HEK293 (cell line): ENCODE data around the gene PLD3.

Source experiments
- CTCF ChIA-PET: fragments of 350-600 bp; formaldehyde crosslinking; extraction: SDS; loops from one replicate; lab custom pipeline; 2021; ENCODE audit warnings: antibody characterized with exemption; lab: Yijun Ruan, JAX
- POLR2A ChIA-PET: fragments of 300-600 bp; formaldehyde crosslinking; extraction: SDS; loops from one replicate; lab custom pipeline; 2020; ENCODE audit warnings: antibody characterized with exemption, inconsistent platforms; lab: Yijun Ruan, JAX
- H3K27ac ChIP-seq: fragments of 200-500 bp; sonication (Bioruptor generic); 2 replicates; pipeline ENCODE4 v1.5.1; 2014; ENCODE audit warnings: low read depth, low read length, control low read depth, inconsistent platforms; ENCODE audit errors: extremely low read depth
- H3K36me3 ChIP-seq, 2 experiments: fragments of 200-500 bp in 1 of 2; sonication (Bioruptor generic) in 1 of 2; 1 replicate in 1 of 2; 2 replicates in 1 of 2; pipeline ENCODE4 v1.5.1; 2014 to 2017; ENCODE audit warnings: inconsistent platforms in 2 of 2, low read length in 2 of 2; ENCODE audit not compliant: control insufficient read depth in 2 of 2, insufficient read depth in 1 of 2
- H3K4me1 ChIP-seq: fragments of 200-500 bp; sonication (Bioruptor generic); 2 replicates; pipeline ENCODE4 v1.5.1; 2014; ENCODE audit warnings: mild to moderate bottlenecking, low read length, inconsistent platforms; ENCODE audit not compliant: control insufficient read depth, insufficient read depth
- H3K4me3 ChIP-seq: 2 replicates; pipeline ENCODE4 v1.5.1; 2011; ENCODE audit warnings: low read depth, mild to moderate bottlenecking, control low read depth, low read length, moderate library complexity
- H3K9me3 ChIP-seq: fragments of 200-500 bp; sonication (Bioruptor generic); 2 replicates; pipeline ENCODE4 v1.5.1; 2014; ENCODE audit warnings: low read depth, low read length, inconsistent platforms; ENCODE audit not compliant: control insufficient read depth, insufficient read depth
- EGR2 ChIP-seq: fragments of 450-650 bp; formaldehyde crosslinking; IDR thresholded peaks from 2 replicates; pipeline ENCODE4 v1.5.1; 2016; ENCODE audit warnings: low read depth, missing biosample characterization, missing genetic modification characterization
- HOXC10 ChIP-seq: sonication (generic); formaldehyde crosslinking; IDR thresholded peaks from 2 replicates; pipeline ENCODE4 v1.8.1; 2023; ENCODE audit warnings: mild to moderate bottlenecking, missing genetic modification reagents
- KLF16 ChIP-seq: fragments of 450-650 bp; formaldehyde crosslinking; IDR thresholded peaks from 2 replicates; pipeline ENCODE4 v1.5.1; 2017; ENCODE audit warnings: missing biosample characterization, missing genetic modification characterization
- KLF9 ChIP-seq: fragments of 450-650 bp; formaldehyde crosslinking; IDR thresholded peaks from 2 replicates; pipeline ENCODE4 v1.5.1; 2016; ENCODE audit warnings: missing biosample characterization, missing genetic modification characterization, low read depth
- MEIS1 ChIP-seq: sonication (generic); formaldehyde crosslinking; IDR thresholded peaks from 2 replicates; pipeline ENCODE4 v1.8.1; 2022; ENCODE audit warnings: missing genetic modification reagents, mild to moderate bottlenecking, borderline replicate concordance
- SETDB1 ChIP-seq: IDR thresholded peaks from one replicate; pipeline ENCODE4 v1.6.1; 2017; ENCODE audit warnings: mild to moderate bottlenecking, low read length, moderate library complexity, mixed read lengths; ENCODE audit not compliant: insufficient read length
- SP3 ChIP-seq: fragments of 450-650 bp; formaldehyde crosslinking; IDR thresholded peaks from 2 replicates; pipeline ENCODE4 v1.5.1; 2016; ENCODE audit warnings: missing biosample characterization, missing genetic modification characterization
- YY1 ChIP-seq: fragments of 450-650 bp; formaldehyde crosslinking; IDR thresholded peaks from 2 replicates; pipeline ENCODE4 v1.5.1; 2018; ENCODE audit warnings: missing biosample characterization, missing genetic modification characterization
- ZEB2 ChIP-seq: fragments of 450-650 bp; formaldehyde crosslinking; IDR thresholded peaks from 2 replicates; pipeline ENCODE4 v1.5.1; 2016; ENCODE audit warnings: missing biosample characterization, missing genetic modification characterization
- ZFHX2 ChIP-seq: fragments of 450-650 bp; formaldehyde crosslinking; conservative IDR thresholded peaks from 2 replicates; pipeline ENCODE4 v1.5.1; 2016; ENCODE audit warnings: missing biosample characterization, missing genetic modification characterization
- ZNF174 ChIP-seq: fragments of 450-650 bp; formaldehyde crosslinking; IDR thresholded peaks from 2 replicates; pipeline ENCODE4 v1.5.0; 2017; ENCODE audit warnings: missing biosample characterization, mild to moderate bottlenecking, missing genetic modification characterization
- ZNF239 ChIP-seq: fragments of 450-650 bp; formaldehyde crosslinking; IDR thresholded peaks from 2 replicates; pipeline ENCODE4 v1.5.1; 2016; ENCODE audit warnings: missing biosample characterization, missing genetic modification characterization
- ZNF24 ChIP-seq: fragments of 450-650 bp; formaldehyde crosslinking; IDR thresholded peaks from 2 replicates; pipeline ENCODE4 v1.5.1; 2016; ENCODE audit warnings: missing biosample characterization, missing genetic modification characterization
- ZNF341 ChIP-seq: fragments of 450-650 bp; formaldehyde crosslinking; IDR thresholded peaks from 2 replicates; pipeline ENCODE4; 2016; ENCODE audit warnings: low read depth, missing biosample characterization, missing genetic modification characterization
- ZNF416 ChIP-seq: fragments of 450-650 bp; formaldehyde crosslinking; IDR thresholded peaks from 2 replicates; pipeline ENCODE4 v1.5.1; 2016; ENCODE audit warnings: missing biosample characterization, missing genetic modification characterization
- ZSCAN16 ChIP-seq: fragments of 450-650 bp; formaldehyde crosslinking; IDR thresholded peaks from 2 replicates; pipeline ENCODE4 v1.5.1; 2016; ENCODE audit warnings: missing biosample characterization, missing genetic modification characterization
- TF ChIP-seq, protein P1 (sequence below): fragments of 450-650 bp; formaldehyde crosslinking; conservative IDR thresholded peaks from 2 replicates; pipeline ENCODE4 v1.5.1; 2016; ENCODE audit warnings: low read depth, missing biosample characterization, missing genetic modification characterization
- TF ChIP-seq, protein P2 (sequence below): fragments of 450-650 bp; formaldehyde crosslinking; IDR thresholded peaks from 2 replicates; pipeline ENCODE4 v1.5.1; 2016; ENCODE audit warnings: missing biosample characterization, missing genetic modification characterization

The PLD3 gene

DNA sequence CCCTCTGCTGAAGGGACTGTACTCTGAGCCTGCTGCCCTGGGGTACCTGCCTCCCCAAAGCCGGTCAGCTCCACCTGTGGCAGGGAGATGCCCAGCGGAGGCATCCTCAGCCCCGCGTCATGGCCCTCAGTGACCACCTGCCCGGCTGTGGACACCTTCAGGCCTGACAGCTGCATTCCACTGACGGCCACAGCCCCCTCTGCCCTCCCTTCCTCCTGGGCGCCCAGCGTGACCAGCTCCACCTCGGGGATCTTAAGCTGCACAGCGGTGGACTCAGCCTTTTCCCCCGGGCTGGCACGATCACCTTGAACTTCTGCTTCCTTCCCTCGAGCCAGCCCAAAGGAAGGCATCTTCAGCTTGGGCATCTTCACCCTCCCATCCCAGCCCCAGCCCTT lies 46.3 kb downstream of the PLD3 start:
- H3K36me3 ChIP-seq, result no peaks in the 10 kb centered on the region; a peak in 1 of 3 replicates
- H3K27ac ChIP-seq, result no peak overlapping the region
- no peaks in the 10 kb centered on the region for H3K4me1 ChIP-seq
- H3K4me3 ChIP-seq, result no peak overlapping the region
- H3K9me3 ChIP-seq, result no peaks in the 10 kb centered on the region
- ChIA-PET POLR2A (interaction anchor here (0.9 to 1.3 kb wide), 4 partner anchors 9 to 47 kb away, joined by 3 to 5 read pairs (median 3); partner anchors contain the start of genes C19orf47 and PLD3), CTCF (interaction anchor here (0.7 to 1.3 kb wide), 3 partner anchors 8 to 90 kb away, joined by 3 to 5 read pairs (median 5); no protein-coding TSS in a partner anchor)
- no peak for TF ChIP-seq MEIS1 (CRISPR knock-in tag)

DNA sequence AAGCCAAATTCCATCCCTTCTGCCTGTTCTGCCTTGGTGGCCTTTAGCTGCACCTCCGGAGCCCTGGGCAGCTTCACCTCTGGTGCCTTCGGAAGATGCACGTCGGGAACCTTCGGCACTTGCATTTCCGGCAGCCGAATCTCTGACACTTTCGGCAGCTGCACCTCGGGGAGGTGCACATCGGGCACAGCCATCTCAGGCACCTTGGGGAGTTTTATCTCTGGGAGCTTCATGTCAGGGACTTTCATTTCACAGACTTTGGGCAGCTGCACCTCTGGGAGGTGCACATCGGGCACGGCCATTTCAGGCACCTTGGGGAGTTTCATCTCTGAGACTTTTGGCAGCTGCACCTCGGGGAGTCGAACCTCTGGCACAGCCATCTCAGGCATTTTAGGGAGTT lies 47.5 kb downstream of the PLD3 start:
- Histone ChIP-seq H3K4me1 (no peaks in the 10 kb centered on the region), H3K9me3 (no peaks in the 10 kb centered on the region), H3K27ac (no peak overlapping the region), H3K4me3 (no peak overlapping the region), H3K36me3 (no peaks in the 10 kb centered on the region; a peak in 1 of 3 replicates)
- TF ChIP-seq KLF9 (tag by site-specific recombination), result no peak
- peak; percentile 80 for TF ChIP-seq ZNF341 (tag by site-specific recombination)
- ChIA-PET POLR2A (interaction anchor here (0.6 to 1.7 kb wide), 6 partner anchors 10 to 98 kb away, joined by 3 to 7 read pairs (median 4); partner anchors contain the start of gene SERTAD1), CTCF (interaction anchor here (0.7 to 1.3 kb wide), 5 partner anchors 20 to 238 kb away, joined by 3 to 10 read pairs (median 5); partner anchors contain the start of genes C19orf47 and PLD3)

DNA sequence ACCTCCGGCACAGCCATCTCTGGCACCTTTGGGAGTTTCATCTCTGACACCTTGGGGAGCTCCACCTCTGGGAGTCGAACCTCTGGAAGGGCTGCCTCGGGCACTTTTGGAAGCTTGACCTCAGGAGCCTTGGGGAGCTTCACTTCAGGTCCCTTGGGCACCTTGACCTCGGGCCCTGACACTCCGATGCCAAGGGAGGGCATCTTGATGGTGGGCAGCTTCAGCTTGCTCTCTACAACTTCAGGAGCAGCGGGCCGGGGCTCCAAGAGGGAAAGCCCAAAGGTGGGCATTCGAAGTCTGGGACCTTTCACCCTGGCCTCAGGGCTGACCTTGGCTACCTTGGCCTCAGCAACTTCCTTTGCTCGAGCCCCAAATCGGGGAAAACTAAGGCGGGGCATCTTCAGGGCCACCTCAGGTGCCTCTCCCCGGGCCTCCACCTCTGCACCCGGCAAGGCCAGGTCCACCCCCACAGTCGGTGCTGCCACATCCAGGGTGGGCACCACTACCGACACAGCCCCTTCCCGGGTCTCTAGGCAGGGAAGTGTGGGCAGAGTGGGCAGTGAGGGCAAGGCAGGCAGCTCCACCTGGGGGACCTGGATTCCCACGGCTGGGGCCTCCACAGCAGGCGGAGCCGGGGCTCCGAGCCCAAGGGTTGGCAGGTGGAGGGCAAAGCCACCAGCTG lies 48.5 kb downstream of the PLD3 start:
- ChIA-PET CTCF (interaction anchor here (0.5 to 1.3 kb wide), 6 partner anchors 12 to 237 kb away, joined by 3 to 10 read pairs (median 3); no protein-coding TSS in a partner anchor), POLR2A (interaction anchor here (0.6 to 2.0 kb wide), 8 partner anchors 11 to 327 kb away, joined by 3 to 5 read pairs (median 4); partner anchors contain the start of gene SERTAD1)
- H3K4me1 ChIP-seq, result no peaks in the 10 kb centered on the region

DNA sequence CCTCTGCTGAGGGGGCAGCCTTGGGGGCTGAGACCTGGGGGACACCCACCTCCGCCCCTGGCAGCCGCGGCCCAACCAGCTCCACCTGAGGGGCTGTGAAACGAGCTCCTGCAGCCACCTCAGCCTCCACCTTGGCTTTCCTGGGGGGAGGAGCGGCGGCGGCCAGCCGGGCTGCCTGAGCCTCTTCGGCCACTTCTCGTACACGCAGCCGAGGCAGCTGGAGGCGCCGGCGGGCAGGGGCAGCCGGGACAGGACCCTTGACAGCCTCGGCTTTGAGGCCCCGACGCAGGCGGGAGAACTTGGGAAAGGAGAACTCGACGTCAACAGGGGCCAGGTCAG lies 49.0 kb downstream of the PLD3 start:
- H3K9me3 ChIP-seq, result no peaks in the 10 kb centered on the region
- no peak for TF ChIP-seq SETDB1
- no peak for TF ChIP-seq ZNF239 (tag by site-specific recombination)
- TF ChIP-seq ZEB2, result no peak
- no peak for TF ChIP-seq ZSCAN16
- TF ChIP-seq KLF16 (tag by site-specific recombination), result no peak
- CTCF ChIA-PET, result interaction anchor here (0.5 kb wide), 1 partner anchor 113 kb away, joined by 3 read pairs; no protein-coding TSS in a partner anchor

More for the DNA sequence above, 48.5 kb downstream of the PLD3 start:
- no peaks in the 10 kb centered on the region for H3K9me3 ChIP-seq
- H3K36me3 ChIP-seq, result no peaks in the 10 kb centered on the region
- TF ChIP-seq ZFHX2 (tag by site-specific recombination) (peak; percentile 36), ZNF416 (no peak), YY1 (tag by site-specific recombination) (no peak), ZNF174 (tag by site-specific recombination) (no peak), KLF16 (tag by site-specific recombination) (no peak), HOXC10 (CRISPR knock-in tag) (no peak), SP3 (tag by site-specific recombination) (no peak), ZNF24 (tag by site-specific recombination) (no peak), EGR2 (tag by site-specific recombination) (peak; percentile 54)
- TF ChIP-seq, protein P1, sequence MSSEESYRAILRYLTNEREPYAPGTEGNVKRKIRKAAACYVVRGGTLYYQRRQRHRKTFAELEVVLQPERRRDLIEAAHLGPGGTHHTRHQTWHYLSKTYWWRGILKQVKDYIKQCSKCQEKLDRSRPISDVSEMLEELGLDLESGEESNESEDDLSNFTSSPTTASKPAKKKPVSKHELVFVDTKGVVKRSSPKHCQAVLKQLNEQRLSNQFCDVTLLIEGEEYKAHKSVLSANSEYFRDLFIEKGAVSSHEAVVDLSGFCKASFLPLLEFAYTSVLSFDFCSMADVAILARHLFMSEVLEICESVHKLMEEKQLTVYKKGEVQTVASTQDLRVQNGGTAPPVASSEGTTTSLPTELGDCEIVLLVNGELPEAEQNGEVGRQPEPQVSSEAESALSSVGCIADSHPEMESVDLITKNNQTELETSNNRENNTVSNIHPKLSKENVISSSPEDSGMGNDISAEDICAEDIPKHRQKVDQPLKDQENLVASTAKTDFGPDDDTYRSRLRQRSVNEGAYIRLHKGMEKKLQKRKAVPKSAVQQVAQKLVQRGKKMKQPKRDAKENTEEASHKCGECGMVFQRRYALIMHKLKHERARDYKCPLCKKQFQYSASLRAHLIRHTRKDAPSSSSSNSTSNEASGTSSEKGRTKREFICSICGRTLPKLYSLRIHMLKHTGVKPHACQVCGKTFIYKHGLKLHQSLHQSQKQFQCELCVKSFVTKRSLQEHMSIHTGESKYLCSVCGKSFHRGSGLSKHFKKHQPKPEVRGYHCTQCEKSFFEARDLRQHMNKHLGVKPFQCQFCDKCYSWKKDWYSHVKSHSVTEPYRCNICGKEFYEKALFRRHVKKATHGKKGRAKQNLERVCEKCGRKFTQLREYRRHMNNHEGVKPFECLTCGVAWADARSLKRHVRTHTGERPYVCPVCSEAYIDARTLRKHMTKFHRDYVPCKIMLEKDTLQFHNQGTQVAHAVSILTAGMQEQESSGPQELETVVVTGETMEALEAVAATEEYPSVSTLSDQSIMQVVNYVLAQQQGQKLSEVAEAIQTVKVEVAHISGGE (tag by site-specific recombination), result no peak
- TF ChIP-seq, protein P2, sequence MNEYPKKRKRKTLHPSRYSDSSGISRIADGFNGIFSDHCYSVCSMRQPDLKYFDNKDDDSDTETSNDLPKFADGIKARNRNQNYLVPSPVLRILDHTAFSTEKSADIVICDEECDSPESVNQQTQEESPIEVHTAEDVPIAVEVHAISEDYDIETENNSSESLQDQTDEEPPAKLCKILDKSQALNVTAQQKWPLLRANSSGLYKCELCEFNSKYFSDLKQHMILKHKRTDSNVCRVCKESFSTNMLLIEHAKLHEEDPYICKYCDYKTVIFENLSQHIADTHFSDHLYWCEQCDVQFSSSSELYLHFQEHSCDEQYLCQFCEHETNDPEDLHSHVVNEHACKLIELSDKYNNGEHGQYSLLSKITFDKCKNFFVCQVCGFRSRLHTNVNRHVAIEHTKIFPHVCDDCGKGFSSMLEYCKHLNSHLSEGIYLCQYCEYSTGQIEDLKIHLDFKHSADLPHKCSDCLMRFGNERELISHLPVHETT (tag by site-specific recombination), result no peak
- TF ChIP-seq, all 188 proteins: peak for 2
- H3K27ac ChIP-seq, result no peak overlapping the region
- no peak overlapping the region for H3K4me3 ChIP-seq

More for the DNA sequence above, 49.0 kb downstream of the PLD3 start:
- Histone ChIP-seq H3K36me3 (no peaks in the 10 kb centered on the region; a peak in 1 of 3 replicates), H3K4me1 (no peaks in the 10 kb centered on the region), H3K4me3 (no peak overlapping the region), H3K27ac (no peak overlapping the region)
- POLR2A ChIA-PET, result interaction anchor here (0.9 to 2.0 kb wide), 3 partner anchors 23 to 28 kb away, joined by 3 to 5 read pairs (median 4); partner anchors contain the start of gene SERTAD1
